Daoy (cell line): ENCODE measurements around the gene NRXN2. TPM values are rescaled to one million over a fixed set of nuclear protein-coding genes. Genes with fewer than 3 reads are reported as not detected.
"Not testable (repeated sequence)": the region's sequence is repeated elsewhere in the genome, so short reads cannot be mapped to it uniquely, and the experiment has no call there.

ENCODE experiments used
- DNase-seq: peaks from one replicate; pipeline ENCODE4 v3.0.0-alpha.2; 2015; ENCODE audit warnings: low read depth
- total RNA-seq: library from RNA; depleted of rRNA; stranded (reverse); fragments of >200 nt; shearing (Covaris generic); gene quantifications from 2 replicates; pipeline ENCODE4 v1.2.3, GENCODE V29; 2014

NRXN2 gene
- total RNA-seq, 1 experiment from 2014 or later, result 20.9 TPM

DNA sequence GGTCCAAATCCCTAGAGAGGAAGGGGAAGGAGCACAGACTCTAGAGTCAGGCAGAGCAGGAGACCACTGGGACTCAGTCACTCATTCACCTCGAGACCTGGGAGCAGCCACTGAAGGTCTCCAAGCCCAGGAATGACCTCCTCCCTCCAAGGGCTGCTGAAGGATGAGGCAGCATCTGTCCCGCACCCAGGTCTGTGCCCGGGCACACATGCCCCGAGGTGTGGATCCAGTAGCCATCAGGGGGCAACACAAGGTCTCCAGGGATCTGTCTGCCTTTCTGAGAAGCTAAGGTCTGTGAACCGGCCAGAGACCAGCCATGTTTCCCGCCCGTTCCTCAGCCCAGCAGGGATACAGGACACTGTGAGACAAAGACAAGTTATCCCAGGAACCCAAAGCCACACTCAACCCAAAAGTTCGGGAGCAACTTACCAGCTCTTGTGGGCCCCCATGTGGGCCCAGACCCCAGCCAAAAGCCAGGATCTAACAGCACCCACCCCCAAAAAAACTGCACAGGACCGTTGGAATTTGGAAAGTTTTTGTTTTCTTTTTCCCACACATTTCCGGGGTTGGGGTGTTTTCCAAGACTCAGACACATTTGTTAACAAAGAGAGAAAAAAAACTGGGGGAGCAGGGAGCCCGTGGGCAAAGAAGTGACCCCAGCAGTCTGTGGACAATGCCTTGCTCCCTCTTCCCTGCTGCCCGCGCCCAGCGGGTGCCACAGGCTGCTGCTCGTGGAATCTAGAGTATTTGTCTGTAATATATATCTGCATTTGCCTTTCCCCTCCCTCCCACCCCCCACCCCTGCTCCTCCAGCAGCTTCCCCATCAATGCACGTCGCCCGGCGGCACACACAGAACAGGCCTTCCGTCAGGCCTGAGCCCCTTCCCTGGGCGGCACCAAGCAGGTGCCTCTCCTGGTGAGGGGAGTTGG lies 117.1 kb downstream of the NRXN2 start:
- no peak for DNase-seq

DNA sequence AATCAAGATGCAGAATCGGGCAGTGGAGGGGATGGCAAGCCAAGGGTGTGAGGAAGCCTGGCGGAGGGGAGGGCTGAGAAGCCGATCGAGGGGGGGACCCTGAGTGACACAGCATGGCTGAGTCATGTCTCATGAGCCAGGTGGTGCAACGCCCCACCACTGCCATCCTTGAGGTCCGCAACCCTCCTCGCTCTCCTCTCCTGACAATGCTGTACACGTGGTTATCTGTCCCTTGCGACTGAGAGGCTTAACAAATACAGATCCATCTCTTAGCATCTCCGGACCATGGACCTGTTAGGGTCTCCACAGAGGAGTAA lies 117.8 kb downstream of the NRXN2 start:
- DNase-seq, result no peak

GRCh38 chr11:64604458-64605243 lies 118.3 kb downstream of the NRXN2 start:
- DNase-seq, result no peak

DNA sequence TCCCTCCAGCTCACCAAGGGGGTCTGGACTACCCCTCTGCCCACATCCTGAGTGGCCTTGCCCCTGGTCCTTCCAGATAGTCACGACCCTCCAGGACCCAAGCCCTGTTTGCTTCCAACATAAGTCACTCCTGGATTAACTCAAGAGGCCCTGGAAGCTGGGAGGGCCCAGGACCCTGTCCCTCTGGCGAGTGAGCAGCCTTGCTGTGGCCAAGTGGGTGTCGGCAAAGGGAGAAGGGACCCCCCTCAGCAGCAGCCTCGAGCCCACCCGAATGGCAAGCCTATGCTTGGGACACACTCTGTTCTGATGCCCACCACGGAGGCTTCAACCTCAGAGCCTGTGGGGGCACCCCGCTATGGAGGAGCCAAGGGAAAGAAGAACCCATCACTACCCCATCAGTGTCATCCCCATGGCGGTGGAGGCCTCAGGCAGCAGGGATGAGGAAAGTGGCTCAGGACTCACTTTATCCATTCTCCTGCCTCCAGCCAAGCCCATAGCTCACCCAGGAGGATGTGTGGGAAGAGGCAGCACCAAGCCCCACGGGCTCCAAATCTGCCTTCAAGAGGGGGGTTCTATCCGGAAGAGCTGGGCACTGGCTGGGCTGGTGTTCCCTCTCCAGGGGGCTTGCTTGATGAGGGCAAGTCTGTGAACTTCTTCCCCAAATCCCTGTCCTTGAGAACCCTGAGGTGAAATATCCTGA lies 119.4 kb downstream of the NRXN2 start:
- no peak for DNase-seq

GRCh38 chr11:64602466-64603070 lies 120.4 kb downstream of the NRXN2 start:
- DNase-seq, result no peak

DNA sequence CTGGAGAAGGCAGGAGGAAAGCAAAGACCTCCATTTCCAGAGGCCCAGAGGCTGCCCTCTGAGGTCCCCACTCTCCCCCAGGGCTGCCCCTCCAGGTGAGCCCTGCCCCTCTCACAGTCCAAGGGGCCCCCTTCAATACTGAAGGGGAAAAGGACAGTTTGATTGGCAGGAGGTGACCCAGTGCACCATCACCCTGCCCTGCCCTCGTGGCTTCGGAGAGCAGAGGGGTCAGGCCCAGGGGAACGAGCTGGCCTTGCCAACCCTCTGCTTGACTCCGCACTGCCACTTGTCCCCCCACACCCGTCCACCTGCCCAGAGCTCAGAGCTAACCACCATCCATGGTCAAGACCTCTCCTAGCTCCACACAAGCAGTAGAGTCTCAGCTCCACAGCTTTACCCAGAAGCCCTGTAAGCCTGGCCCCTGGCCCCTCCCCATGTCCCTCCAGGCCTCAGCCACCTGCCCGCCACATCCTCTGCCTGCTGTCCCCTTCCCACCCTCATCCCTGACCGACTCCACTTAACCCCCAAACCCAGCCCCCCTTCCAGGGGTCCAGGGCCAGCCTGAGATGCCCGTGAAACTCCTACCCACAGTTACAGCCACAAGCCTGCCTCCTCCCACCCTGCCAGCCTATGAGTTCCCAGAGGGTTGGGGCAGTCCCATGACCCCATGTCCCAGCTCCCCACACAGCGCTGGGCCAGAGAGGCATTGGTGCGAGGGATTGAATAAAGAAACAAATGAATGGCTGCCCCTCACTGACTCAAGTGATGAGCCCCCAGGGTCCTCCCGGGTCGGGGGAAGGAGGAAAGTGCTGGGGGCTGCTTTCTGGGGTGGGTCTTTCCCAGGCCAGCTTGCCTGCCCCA lies 121.2 kb downstream of the NRXN2 start:
- no peak for DNase-seq

GRCh38 chr11:64600281-64600992 lies 122.6 kb downstream of the NRXN2 start:
- no peak for DNase-seq

DNA sequence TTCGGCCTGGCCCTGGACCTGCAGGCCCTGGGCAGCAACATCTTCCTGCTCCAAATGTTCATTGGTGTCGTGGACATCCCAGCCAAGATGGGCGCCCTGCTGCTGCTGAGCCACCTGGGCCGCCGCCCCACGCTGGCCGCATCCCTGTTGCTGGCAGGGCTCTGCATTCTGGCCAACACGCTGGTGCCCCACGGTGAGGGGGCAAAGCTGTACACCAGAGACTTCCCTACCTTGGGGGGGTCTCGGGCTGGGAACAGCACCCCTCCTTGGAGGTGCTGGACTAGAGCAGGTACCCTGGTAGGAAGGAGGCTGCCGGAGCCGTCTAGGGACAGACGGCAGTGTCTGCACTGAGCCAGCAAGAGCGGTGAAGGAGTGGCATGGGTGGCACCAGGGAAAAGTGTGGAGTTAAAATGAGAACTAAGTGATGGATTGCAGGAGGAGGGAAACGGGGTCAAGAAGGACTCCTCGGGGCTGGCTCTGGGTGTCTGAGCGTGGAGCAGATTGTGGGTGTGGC lies 123.2 kb downstream of the NRXN2 start:
- no peak for DNase-seq

- DNase-seq, result no peak
These were observed 124.0 kb downstream of the NRXN2 start for GRCh38 chr11:64598797-64599697.

DNA sequence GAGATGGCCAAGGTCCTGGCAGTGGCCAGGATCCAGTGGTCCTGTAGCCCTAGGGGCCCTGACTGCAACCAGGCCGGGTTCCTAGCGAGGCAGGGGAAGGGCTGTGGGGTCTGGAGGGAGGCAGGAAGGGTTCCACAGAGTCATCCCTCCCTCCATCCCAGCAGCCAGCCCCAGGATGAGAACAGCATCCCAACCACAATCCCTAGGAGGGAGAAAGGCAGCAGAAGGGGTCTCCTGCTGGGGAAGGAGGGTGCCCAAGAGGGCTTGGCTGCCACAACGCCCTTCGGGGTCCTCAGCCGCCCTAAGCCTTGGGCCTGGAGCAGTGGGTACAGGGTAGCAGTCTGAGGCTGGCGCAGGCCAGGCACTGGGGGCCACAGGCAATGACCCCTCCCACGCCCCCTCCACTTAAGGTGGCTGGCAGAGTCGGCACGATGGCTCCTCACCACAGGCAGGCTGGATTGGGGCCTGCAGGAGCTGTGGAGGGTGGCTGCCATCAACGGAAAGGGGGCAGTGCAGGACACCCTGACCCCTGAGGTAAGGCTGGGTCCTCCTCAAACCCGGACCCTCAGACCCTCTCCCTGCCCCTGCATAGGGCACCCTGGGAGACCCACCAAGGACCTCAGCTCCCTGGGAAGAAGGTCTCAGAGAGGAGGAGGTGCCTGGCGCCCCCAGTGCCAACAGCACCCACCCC lies 124.7 kb downstream of the NRXN2 start:
- DNase-seq, result no peak

DNA sequence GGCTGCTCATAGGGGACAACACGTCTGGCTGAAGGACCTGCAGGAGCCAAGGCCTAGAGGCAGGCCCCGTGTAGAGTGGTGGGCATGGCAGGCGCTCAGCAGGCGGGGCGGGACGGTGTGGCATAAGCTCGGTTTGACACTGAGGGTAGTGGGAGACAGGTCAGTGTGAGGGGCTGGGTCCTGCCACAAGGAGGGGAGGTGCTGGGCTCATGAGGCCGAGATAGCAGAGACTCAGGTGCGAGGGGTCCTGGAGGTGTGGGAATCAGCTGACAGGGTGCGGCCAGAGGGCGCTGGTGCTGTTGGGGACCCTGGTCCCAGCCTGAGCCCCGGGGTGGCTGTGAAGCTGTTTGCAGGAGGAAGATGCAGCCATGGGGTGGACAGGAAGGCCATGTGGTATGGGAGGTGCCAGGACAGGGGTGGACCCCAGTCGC lies 125.3 kb downstream of the NRXN2 start:
- no peak for DNase-seq

DNA sequence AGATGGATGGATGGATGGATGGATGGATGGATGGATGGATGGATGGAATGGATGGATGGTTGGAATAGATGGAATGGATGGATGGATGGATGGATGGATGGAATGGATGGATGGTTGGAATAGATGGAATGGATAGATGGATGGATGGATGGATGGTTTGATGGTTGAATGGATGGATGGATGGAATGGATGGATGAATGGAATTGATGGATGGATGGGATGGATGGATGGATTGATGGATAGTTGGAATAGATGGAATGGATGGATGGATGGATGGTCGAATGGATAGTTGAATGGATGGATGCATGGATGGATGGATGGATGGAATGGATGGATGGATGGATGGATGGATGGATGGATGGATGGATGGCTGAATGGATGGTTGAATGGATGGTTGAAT lies 127.1 kb downstream of the NRXN2 start:
- not testable (repeated sequence) for DNase-seq

DNA sequence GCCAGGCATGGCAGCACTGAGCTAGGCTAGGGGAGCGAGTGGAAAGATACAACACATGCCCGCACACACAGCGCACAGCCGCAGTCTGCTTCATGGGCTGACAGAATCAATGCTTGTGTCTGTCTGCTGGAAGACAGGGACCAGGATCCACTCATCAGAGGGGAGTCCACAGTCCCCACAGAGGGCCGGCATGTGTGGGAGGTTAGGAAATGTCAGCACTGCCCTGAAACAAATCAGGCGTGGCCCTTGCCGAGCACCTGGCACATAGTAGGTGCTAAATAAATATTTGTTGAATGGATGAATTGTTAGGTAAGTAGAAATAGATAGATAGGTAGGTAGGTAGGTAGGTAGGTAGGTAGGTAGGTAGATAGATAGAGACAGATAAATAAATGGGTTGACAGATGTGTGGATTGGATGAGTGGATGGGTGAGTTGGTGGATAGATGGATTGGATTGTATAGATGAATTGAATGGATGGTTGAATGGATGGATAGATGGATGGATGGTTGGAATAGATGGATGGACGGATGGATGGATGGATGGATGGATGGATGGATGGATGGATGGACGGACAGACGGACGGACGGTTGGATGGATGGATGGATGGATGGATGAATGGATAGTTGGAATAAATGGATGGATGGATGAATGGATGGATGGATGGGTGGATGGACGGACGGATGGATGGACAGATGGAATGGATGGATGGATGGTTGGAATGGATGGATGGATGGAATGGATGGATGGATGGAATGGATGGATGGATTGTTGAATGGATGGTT lies 128.6 kb downstream of the NRXN2 start:
- no peak for DNase-seq

DNA sequence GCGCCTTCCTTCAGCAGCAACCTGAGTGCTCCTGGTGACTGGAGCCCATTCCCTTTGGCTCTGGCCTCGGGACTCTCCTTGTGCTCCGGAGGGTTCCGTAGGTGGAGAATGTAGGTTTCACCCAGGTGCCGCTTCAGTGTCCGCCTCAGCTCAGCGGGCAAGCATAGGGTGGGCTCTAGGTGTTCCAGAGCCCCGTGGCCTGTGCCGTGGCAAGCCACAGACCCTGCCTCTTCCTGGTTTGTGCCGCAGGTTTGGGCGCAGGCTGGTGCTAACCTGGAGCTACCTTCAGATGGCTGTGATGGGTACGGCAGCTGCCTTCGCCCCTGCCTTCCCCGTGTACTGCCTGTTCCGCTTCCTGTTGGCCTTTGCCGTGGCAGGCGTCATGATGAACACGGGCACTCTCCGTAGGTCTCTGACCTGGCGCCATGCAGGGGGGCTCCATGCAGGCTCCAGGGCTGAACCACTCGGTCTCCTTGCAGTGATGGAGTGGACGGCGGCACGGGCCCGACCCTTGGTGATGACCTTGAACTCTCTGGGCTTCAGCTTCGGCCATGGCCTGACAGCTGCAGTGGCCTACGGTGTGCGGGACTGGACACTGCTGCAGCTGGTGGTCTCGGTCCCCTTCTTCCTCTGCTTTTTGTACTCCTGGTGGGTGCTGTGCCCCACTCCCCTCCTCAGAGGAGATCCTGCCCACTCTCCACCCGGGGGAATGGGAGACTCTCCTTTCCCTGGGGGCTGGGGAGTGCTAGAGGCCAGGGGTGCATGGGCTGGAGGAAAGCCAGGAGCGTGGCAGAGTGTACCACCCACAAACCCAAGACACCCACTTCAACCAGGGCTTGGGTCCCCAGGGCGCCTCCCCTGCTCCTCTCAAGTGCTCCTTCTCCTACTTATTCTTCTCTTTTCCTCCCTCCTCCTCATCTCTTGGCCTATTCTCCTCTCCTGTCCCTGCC lies 129.6 kb downstream of the NRXN2 start:
- no peak for DNase-seq

DNA sequence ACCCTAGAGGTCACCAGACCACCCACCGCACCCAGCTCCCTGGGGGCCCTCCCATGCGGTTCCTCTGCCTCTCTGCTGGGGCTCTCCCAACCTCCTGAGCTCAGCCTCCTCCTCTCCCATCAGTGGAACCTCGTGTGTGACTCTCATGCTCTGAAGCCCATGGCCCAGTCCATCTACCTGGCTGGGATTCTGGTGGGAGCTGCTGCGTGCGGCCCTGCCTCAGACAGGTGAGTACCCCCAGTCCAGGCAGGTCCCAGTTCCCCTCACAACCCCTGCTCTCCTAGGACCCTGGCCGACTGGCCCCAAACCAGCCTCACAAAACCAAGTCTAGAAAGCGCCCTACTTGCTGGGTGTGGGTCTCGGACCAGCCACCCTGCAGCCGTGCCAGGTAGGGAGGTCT lies 130.3 kb downstream of the NRXN2 start:
- no peak for DNase-seq

DNA sequence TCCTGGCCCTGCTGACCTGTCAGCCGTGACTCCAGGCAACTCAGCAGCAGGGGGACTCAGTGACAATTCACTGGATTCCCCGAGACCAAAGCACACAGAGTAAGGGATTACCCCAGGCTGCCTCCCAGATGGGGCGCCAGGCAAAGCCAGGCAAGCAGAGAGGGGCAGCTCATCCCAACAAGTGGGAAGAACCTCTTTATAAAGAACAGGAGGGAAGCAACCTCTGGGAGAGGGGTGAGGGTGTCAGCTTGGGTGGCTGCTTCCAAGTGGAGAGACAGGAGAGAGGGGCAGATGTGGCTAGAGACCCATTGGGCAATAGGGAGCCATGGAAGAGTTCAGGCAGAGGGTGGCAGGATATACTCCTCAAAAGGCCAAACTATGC lies 130.8 kb downstream of the NRXN2 start:
- no peak for DNase-seq
